Loucy (cell line): ENCODE data around the gene KIF16B.

ENCODE experiments used
- H2AFZ ChIP-seq: fragments of 200-600 bp; sonication (generic); 2 replicates; pipeline ENCODE4 v1.6.0; 2016; ENCODE audit warnings: antibody characterized with exemption, mild to moderate bottlenecking, low read length, moderate library complexity
- H3F3A ChIP-seq: fragments of 200-600 bp; 2 replicates; pipeline ENCODE4 v1.6.0; 2016; ENCODE audit warnings: antibody characterized with exemption, low read depth, mild to moderate bottlenecking
- H3K27me3 ChIP-seq: fragments of 200-600 bp; sonication (generic); 2 replicates; pipeline ENCODE4 v1.6.1; 2014; ENCODE audit warnings: low read length, mild to moderate bottlenecking; ENCODE audit not compliant: insufficient read depth, poor library complexity, severe bottlenecking
- H3K36me3 ChIP-seq: fragments of 200-600 bp; sonication (generic); 2 replicates; pipeline ENCODE4 v1.6.1; 2016; ENCODE audit warnings: low read length; ENCODE audit not compliant: insufficient read depth
- H3K4me1 ChIP-seq: fragments of 200-600 bp; sonication (generic); 2 replicates; pipeline ENCODE4 v1.5.1; 2014; ENCODE audit warnings: low read length, mild to moderate bottlenecking; ENCODE audit not compliant: insufficient read depth, poor library complexity, severe bottlenecking
- H3K4me2 ChIP-seq: fragments of 200-600 bp; sonication (generic); 2 replicates; pipeline ENCODE4 v1.6.0; 2014; ENCODE audit warnings: antibody characterized with exemption, low read length, low read depth, mild to moderate bottlenecking; ENCODE audit not compliant: poor library complexity, severe bottlenecking
- H3K4me3 ChIP-seq: fragments of 200-600 bp; sonication (generic); 2 replicates; pipeline ENCODE4 v1.5.1; 2014; ENCODE audit warnings: low read length, mild to moderate bottlenecking, mixed read lengths; ENCODE audit not compliant: poor library complexity, severe bottlenecking
- H3K79me2 ChIP-seq: fragments of 200-600 bp; sonication (generic); 2 replicates; pipeline ENCODE4 v1.6.1; 2014; ENCODE audit warnings: low read length; ENCODE audit not compliant: insufficient read depth
- H3K9ac ChIP-seq: fragments of 200-600 bp; sonication (generic); 2 replicates; pipeline ENCODE4 v1.6.0; 2014; ENCODE audit warnings: mild to moderate bottlenecking, low read depth, low read length, moderate library complexity; ENCODE audit not compliant: poor library complexity, severe bottlenecking
- H3K9me2 ChIP-seq: fragments of 200-600 bp; sonication (generic); replicated peaks from 2 replicates; pipeline ENCODE4 v1.6.1; 2016; ENCODE audit warnings: low read depth, low read length, mixed read lengths
- H3K9me3 ChIP-seq: fragments of 200-600 bp; sonication (generic); 2 replicates; pipeline ENCODE4 v1.6.1; 2014; ENCODE audit warnings: mild to moderate bottlenecking, antibody characterized with exemption, low read length, low read depth; ENCODE audit not compliant: insufficient read depth
- H4K20me1 ChIP-seq: fragments of 200-600 bp; sonication (generic); 2 replicates; pipeline ENCODE4 v1.6.0; 2014; ENCODE audit warnings: antibody characterized with exemption, low read length, mild to moderate bottlenecking; ENCODE audit not compliant: insufficient read depth, poor library complexity, severe bottlenecking
- CTCF ChIP-seq: fragments of 200-600 bp; sonication (generic); conservative IDR thresholded peaks from 2 replicates; pipeline ENCODE4 v1.5.1; 2014; ENCODE audit warnings: mild to moderate bottlenecking, antibody characterized with exemption, low read length
- EZH2phosphoT487 ChIP-seq: fragments of 200-600 bp; IDR thresholded peaks from 2 replicates; pipeline ENCODE4 v1.6.1; 2018; ENCODE audit warnings: antibody characterized with exemption, mild to moderate bottlenecking, moderate library complexity, borderline replicate concordance

KIF16B gene

DNA sequence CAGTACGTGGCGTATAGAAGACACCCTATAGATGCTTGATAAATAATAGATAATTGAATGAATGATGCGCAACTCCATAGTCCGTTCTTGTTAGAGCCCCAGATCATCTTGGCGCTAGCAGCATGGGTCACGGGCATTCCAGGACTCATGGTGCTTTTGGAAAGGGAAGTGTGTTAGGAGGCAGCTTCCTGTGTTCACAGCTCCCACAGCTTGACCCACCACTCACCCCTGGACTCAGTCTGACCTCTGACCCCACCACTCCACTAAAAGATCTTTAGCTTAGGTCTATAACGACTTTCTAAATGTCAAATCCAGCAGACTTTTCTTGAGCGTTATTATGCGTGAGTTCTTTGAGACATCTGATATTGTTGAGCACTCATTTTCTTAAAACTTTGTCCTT, 35.8 kb upstream of the KIF16B start:
- H3K4me2 ChIP-seq, result no peak overlapping the region
- TF ChIP-seq EZH2phosphoT487 (no peak), CTCF (no peak)
- H3K9me2 ChIP-seq, result no peaks in the 10 kb centered on the region
- H3K9me3 ChIP-seq, result no peaks in the 10 kb centered on the region
- H3K27me3 ChIP-seq, result no peaks in the 10 kb centered on the region
- no peaks in the 10 kb centered on the region for H3K4me1 ChIP-seq
- H3K9ac ChIP-seq, result no peak overlapping the region
- no peaks in the 10 kb centered on the region for H4K20me1 ChIP-seq
- H2AFZ ChIP-seq, result no peak overlapping the region
- no peaks in the 10 kb centered on the region for H3K36me3 ChIP-seq
- H3F3A ChIP-seq, result no peaks in the 10 kb centered on the region
- no peak overlapping the region for H3K4me3 ChIP-seq
- no peaks in the 10 kb centered on the region for H3K79me2 ChIP-seq

- H3K4me3 ChIP-seq, result no peak overlapping the region
- H4K20me1 ChIP-seq, result no peaks in the 10 kb centered on the region
- no peak for TF ChIP-seq EZH2phosphoT487
- no peak for TF ChIP-seq CTCF
- no peak overlapping the region for H3K9ac ChIP-seq
- H2AFZ ChIP-seq, result no peak overlapping the region
- H3K36me3 ChIP-seq, result no peaks in the 10 kb centered on the region
- H3K9me2 ChIP-seq, result no peaks in the 10 kb centered on the region
- no peaks in the 10 kb centered on the region for H3K79me2 ChIP-seq
- H3K9me3 ChIP-seq, result no peaks in the 10 kb centered on the region
- no peaks in the 10 kb centered on the region for H3K4me1 ChIP-seq
- H3K27me3 ChIP-seq, result no peaks in the 10 kb centered on the region
- no peak overlapping the region for H3K4me2 ChIP-seq
- H3F3A ChIP-seq, result no peaks in the 10 kb centered on the region
Measured at GRCh38 chr20:16608277-16608650, 35.0 kb upstream of the KIF16B start.

DNA sequence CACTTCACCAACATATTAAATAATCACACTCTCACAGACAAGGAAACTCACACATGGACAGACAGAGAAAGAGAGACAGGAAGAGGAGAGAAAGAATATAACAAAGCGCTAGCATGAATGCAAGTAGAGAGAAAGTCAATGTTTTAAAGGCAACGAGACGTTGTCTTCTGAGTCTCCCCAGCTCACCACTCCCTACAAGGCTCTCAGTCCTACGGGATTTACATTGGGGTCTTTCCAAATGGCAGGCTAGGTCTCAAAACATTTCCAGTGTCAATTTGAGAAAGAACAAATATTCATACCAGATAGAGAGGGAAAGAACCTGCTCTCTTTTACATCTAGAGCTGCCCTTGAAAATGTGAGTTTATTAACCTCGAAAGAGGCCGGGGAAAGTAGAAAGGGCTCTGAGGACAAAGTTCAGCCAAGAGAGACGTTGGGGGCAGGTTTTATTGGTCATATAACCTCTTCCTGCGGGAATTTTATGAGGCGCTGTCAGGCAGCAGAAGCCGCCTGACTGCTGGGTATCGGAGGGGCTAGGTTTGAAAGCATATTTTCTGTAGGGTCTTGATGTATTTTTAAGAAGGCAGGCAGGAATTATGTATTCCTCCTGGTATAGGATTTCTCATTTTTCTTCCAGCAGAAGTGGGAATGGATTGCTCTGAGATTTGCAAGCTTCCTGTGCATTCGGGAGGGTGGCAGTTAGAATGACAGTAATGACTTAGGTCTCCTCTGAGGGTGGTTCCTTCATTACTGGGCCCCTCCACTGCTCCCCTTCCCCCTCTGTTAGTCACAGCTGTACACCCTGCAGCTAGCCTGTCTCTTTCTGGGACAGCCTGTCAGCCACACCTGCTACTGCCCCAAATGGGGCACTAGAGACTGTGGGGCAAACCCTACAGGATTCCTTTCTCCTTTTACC, 34.4 kb upstream of the KIF16B start:
- Histone ChIP-seq H3K79me2 (no peaks in the 10 kb centered on the region), H3K4me3 (no peak overlapping the region), H3K36me3 (no peaks in the 10 kb centered on the region), H2AFZ (no peak overlapping the region), H4K20me1 (no peaks in the 10 kb centered on the region), H3K27me3 (no peaks in the 10 kb centered on the region), H3K4me2 (no peak overlapping the region), H3K9me2 (no peaks in the 10 kb centered on the region), H3K9me3 (no peaks in the 10 kb centered on the region), H3K4me1 (no peaks in the 10 kb centered on the region), H3K9ac (no peak overlapping the region), H3F3A (no peaks in the 10 kb centered on the region)
- no peak for TF ChIP-seq EZH2phosphoT487
- TF ChIP-seq CTCF, result no peak
